Coronary artery (tissue), 2 donors: Measurements from ENCODE around the gene NRG2.

ENCODE experiments used
- DNase-seq: peaks from one replicate; pipeline ENCODE4 v3.0.0-alpha.2; 2017; ENCODE audit warnings: low spot score
- H3K27ac ChIP-seq, 2 donors: fragments of 200-600 bp; sonication (generic); one replicate each; pipeline ENCODE4 v1.5.1; 2016 to 2019
- H3K4me3 ChIP-seq: fragments of 200-600 bp; sonication (generic); 2 replicates; pipeline ENCODE4 v1.5.1; 2016; ENCODE audit warnings: mild to moderate bottlenecking, moderate library complexity
- CTCF ChIP-seq: fragments of 200-600 bp; sonication (generic); IDR thresholded peaks from one replicate; pipeline ENCODE4 v1.5.1; 2019; ENCODE audit warnings: antibody characterized with exemption

Gene NRG2

GRCh38 chr5:139914218-139914807 is 128.8 kb downstream of the NRG2 start:
- no peak for DNase-seq
- TF ChIP-seq CTCF, result no peak
- Histone ChIP-seq H3K27ac (no peak overlapping the region), H3K4me3 (no peak overlapping the region)

- DNase-seq, result no peak
- no peak overlapping the region for H3K4me3 ChIP-seq
- no peak overlapping the region for H3K27ac ChIP-seq
- TF ChIP-seq CTCF, result no peak
Measured at GRCh38 chr5:139912804-139913203, 130.3 kb downstream of the NRG2 start.

GRCh38 chr5:139912158-139912557 is 130.9 kb downstream of the NRG2 start:
- DNase-seq, result no peak
- H3K4me3 ChIP-seq, result no peak overlapping the region
- H3K27ac ChIP-seq, result no peak overlapping the region
- TF ChIP-seq CTCF, result no peak

GRCh38 chr5:139911425-139912120 is 131.5 kb downstream of the NRG2 start:
- no peak for TF ChIP-seq CTCF
- peak; percentile 60 for DNase-seq
- H3K27ac ChIP-seq, result no peak overlapping the region
- H3K4me3 ChIP-seq, result no peak overlapping the region

- DNase-seq, result peak; percentile 59
- no peak overlapping the region for H3K27ac ChIP-seq
Measured at GRCh38 chr5:139910901-139911300, 132.2 kb downstream of the NRG2 start.

GRCh38 chr5:139910036-139910435 is 133.1 kb downstream of the NRG2 start:
- TF ChIP-seq CTCF, result no peak
- Histone ChIP-seq H3K4me3 (no peak overlapping the region), H3K27ac (no peak overlapping the region)
- no peak for DNase-seq

More at GRCh38 chr5:139910901-139911300, 132.2 kb downstream of the NRG2 start:
- no peak for TF ChIP-seq CTCF
- no peak overlapping the region for H3K4me3 ChIP-seq

- no peak for TF ChIP-seq CTCF
- DNase-seq, result peak; percentile 69
- Histone ChIP-seq H3K27ac (no peak overlapping the region), H3K4me3 (no peak overlapping the region)
Measured at GRCh38 chr5:139908749-139909148, 134.3 kb downstream of the NRG2 start.
